Aorta (tissue), 5 donors: Measurements from ENCODE around the gene USP37. TPM values are rescaled to one million over a fixed set of nuclear protein-coding genes. Genes with fewer than 3 reads are reported as not detected.

Experiments
- ATAC-seq: fragments of 200-7000 bp; cut with Tn5 transposase; one replicate; pipeline ENCODE4 v1.9.1; 2022; ENCODE audit warnings: moderate library complexity; ENCODE audit not compliant: low FRiP score
- DNase-seq, 2 donors: peaks; one replicate each; pipeline ENCODE4 v3.0.0-alpha.2; 2020
- H3K27ac ChIP-seq, 2 donors: one replicate each; pipeline ENCODE4 v1.5.1; 2013; ENCODE audit warnings: low read length in 2 of 2, mild to moderate bottlenecking in 2 of 2, moderate library complexity in 2 of 2, control low read depth in 1 of 2, inconsistent platforms in 1 of 2, low read depth in 1 of 2
- H3K27me3 ChIP-seq, 2 donors: one replicate each; pipeline ENCODE4 v1.6.1; 2013; ENCODE audit warnings: control low read depth in 1 of 2, low read length in 1 of 2, mild to moderate bottlenecking in 1 of 2, moderate library complexity in 1 of 2; ENCODE audit not compliant: insufficient read depth in 2 of 2, control insufficient read depth in 1 of 2
- H3K36me3 ChIP-seq, 2 donors: one replicate each; pipeline ENCODE4 v1.6.1; 2013; ENCODE audit warnings: control low read depth in 1 of 2, low read length in 1 of 2, mild to moderate bottlenecking in 1 of 2; ENCODE audit not compliant: insufficient read depth in 2 of 2, control insufficient read depth in 1 of 2
- H3K4me1 ChIP-seq, 2 donors: one replicate each; pipeline ENCODE4 v1.6.1; 2013; ENCODE audit warnings: low read length in 2 of 2, control low read depth in 1 of 2, mild to moderate bottlenecking in 1 of 2, moderate library complexity in 1 of 2; ENCODE audit not compliant: insufficient read depth in 2 of 2, control insufficient read depth in 1 of 2
- H3K4me3 ChIP-seq, 2 donors: one replicate each; pipeline ENCODE4 v1.5.1; 2013; ENCODE audit warnings: low read length in 2 of 2, control low read depth in 1 of 2, mild to moderate bottlenecking in 1 of 2
- H3K9me3 ChIP-seq: one replicate; pipeline ENCODE4 v1.6.1; 2013; ENCODE audit warnings: mild to moderate bottlenecking, low read length; ENCODE audit not compliant: control insufficient read depth
- WGBS, 2 donors: extraction: QIAGEN DNeasy Blood & Tissue Kit; methylation state at CpG; one replicate each; pipeline ENCODE4 v1.1.7; 2013; 5-methylcytosine and 5-hydroxymethylcytosine counted together
- intact Hi-C, 2 donors: fragments of 100-400 bp; cut with DNase I; formaldehyde crosslinking; loops; one replicate each; pipeline versions ENCODE4 v1.14.2 to v1.15.0; 2022
- polyA plus RNA-seq, 2 donors: library from polyadenylated mRNA; stranded (reverse); fragments of 200-250 nt; gene quantifications; one replicate each; pipeline ENCODE4 v1.2.3, GENCODE V29; 2013
- total RNA-seq, 2 donors: library from RNA; stranded (reverse); fragmentation: NEBNext Ultra II Directional; extraction: Animal tissue kit (Norgen Biotek cat#: 25700); gene quantifications; one replicate each; pipeline ENCODE4 v1.2.1, GENCODE V29; 2021
- donor health status: healthy with polysubstance abuse.
- donor health status: Bipolar disorder and iron deficiency.
- donor health status: DM: no; HTN: no; CAD: no.
- donor health status: DM: no; HTN: no; CAD: no.
- donor health status: DM: yes; HTN: yes; CAD: no.

Gene USP37
- total and polyA plus RNA-seq, 4 donors, result 1.5 to 22.2 (median 7.8) TPM

GRCh38 chr2:218406949-218407618 is 161.1 kb downstream of the USP37 start:
- H3K27ac ChIP-seq, result peak overlapping the region in 1 of 2 donors; percentile 64

GRCh38 chr2:218406209-218406948 is 161.8 kb downstream of the USP37 start:
- Histone ChIP-seq H3K27me3 (no peaks in the 10 kb centered on the region), H3K36me3 (peaks cover 0 to 8% of the 10 kb centered on the region in 2 donors), H3K9me3 (no peaks in the 10 kb centered on the region), H3K4me3 (peak overlapping the region in 1 of 2 donors; percentile 16), H3K4me1 (no peaks in the 10 kb centered on the region), H3K27ac (peak overlapping the region in 1 of 2 donors; percentile 78)
- WGBS, 2 donors, result 0% methylated on average over 28 to 56 of the region's 56 CpGs
- ATAC-seq (peak; percentile 94), DNase-seq (peak; percentile 98 to 99)
- intact Hi-C loops, result loop anchor here (1.0 to 5.0 kb wide), 5 partner anchors 60 to 253 kb away; partner anchors contain the start of genes ARPC2 (in 1 of the 2), BCS1L (in 1 of the 2), CNOT9 (in 1 of the 2) and USP37 (in 1 of the 2)

More at GRCh38 chr2:218406949-218407618, 161.1 kb downstream of the USP37 start:
- ATAC-seq (peak; percentile 39), DNase-seq (peak; percentile 81 to 87)
- intact Hi-C loops, result loop anchor here (1.0 to 5.0 kb wide), 5 partner anchors 60 to 252 kb away; partner anchors contain the start of genes ARPC2 (in 1 of the 2), BCS1L (in 1 of the 2), CNOT9 (in 1 of the 2) and USP37 (in 1 of the 2)
- Histone ChIP-seq H3K36me3 (peaks cover 0 to 8% of the 10 kb centered on the region in 2 donors), H3K27me3 (no peaks in the 10 kb centered on the region), H3K4me1 (no peaks in the 10 kb centered on the region), H3K9me3 (no peaks in the 10 kb centered on the region), H3K4me3 (peak overlapping the region in 1 of 2 donors; percentile 16)
- 2% methylated on average over 13 of the region's 13 CpGs for WGBS, 2 donors

- DNase-seq (peak in 1 of 2 donors; percentile 67), ATAC-seq (peak; percentile 20)
- Histone ChIP-seq H3K4me3 (no peak overlapping the region), H3K27me3 (no peaks in the 10 kb centered on the region), H3K27ac (peak overlapping the region; percentile 3 to 78), H3K36me3 (peaks cover 0 to 8% of the 10 kb centered on the region in 2 donors), H3K4me1 (no peaks in the 10 kb centered on the region), H3K9me3 (no peaks in the 10 kb centered on the region)
- WGBS, 2 donors, result 3 to 6% methylated on average over 15 of the region's 15 CpGs
- intact Hi-C loops, result loop anchor here (1.0 to 5.0 kb wide), 5 partner anchors 61 to 254 kb away; partner anchors contain the start of genes ARPC2 (in 1 of the 2), BCS1L (in 1 of the 2), CNOT9 (in 1 of the 2) and USP37 (in 1 of the 2)
Measured at GRCh38 chr2:218405746-218406208, 162.4 kb downstream of the USP37 start.

- no peaks in the 10 kb centered on the region for H3K9me3 ChIP-seq
- peaks cover 0 to 8% of the 10 kb centered on the region in 2 donors for H3K36me3 ChIP-seq
- peak overlapping the region; percentile 3 to 78 for H3K27ac ChIP-seq
- 39 to 42% methylated on average over 8 of the region's 8 CpGs for WGBS, 2 donors
- no peak for ATAC-seq
- H3K4me1 ChIP-seq, result no peaks in the 10 kb centered on the region
- no peaks in the 10 kb centered on the region for H3K27me3 ChIP-seq
- intact Hi-C loops, result loop anchor here (5.0 kb wide), 2 partner anchors 62 to 188 kb away; partner anchors contain the start of gene ARPC2 (in 1 of the 2)
- no peak overlapping the region for H3K4me3 ChIP-seq
- DNase-seq, result no peak
Measured at GRCh38 chr2:218405086-218405745, 162.9 kb downstream of the USP37 start.

- H3K36me3 ChIP-seq, result peaks cover 0 to 8% of the 10 kb centered on the region in 2 donors
- H3K4me1 ChIP-seq, result no peaks in the 10 kb centered on the region
- no peak for ATAC-seq
- H3K4me3 ChIP-seq, result no peak overlapping the region
- DNase-seq, result no peak
- H3K27me3 ChIP-seq, result no peaks in the 10 kb centered on the region
- WGBS, 2 donors, result 58% methylated on average over 16 of the region's 16 CpGs
- intact Hi-C loops, result loop anchor here (5.0 kb wide), 2 partner anchors 63 to 187 kb away; partner anchors contain the start of gene ARPC2 (in 1 of the 2)
- H3K9me3 ChIP-seq, result no peaks in the 10 kb centered on the region
- no peak overlapping the region for H3K27ac ChIP-seq
Measured at GRCh38 chr2:218404351-218405085, 163.6 kb downstream of the USP37 start.

- intact Hi-C loops, result no loop called here
- 65 to 78% methylated on average over 7 of the region's 7 CpGs for WGBS, 2 donors
Measured at GRCh38 chr2:218403810-218404209, 164.3 kb downstream of the USP37 start.

GRCh38 chr2:218402911-218403411 is 165.2 kb downstream of the USP37 start:
- intact Hi-C loops, result no loop called here
- H3K27ac ChIP-seq, result no peak overlapping the region

More at GRCh38 chr2:218403810-218404209, 164.3 kb downstream of the USP37 start:
- Histone ChIP-seq H3K36me3 (peaks cover 0 to 8% of the 10 kb centered on the region in 2 donors), H3K27ac (no peak overlapping the region), H3K4me3 (no peak overlapping the region), H3K4me1 (no peaks in the 10 kb centered on the region), H3K27me3 (no peaks in the 10 kb centered on the region), H3K9me3 (no peaks in the 10 kb centered on the region)
- ATAC-seq (no peak), DNase-seq (no peak)

More at GRCh38 chr2:218402911-218403411, 165.2 kb downstream of the USP37 start:
- Histone ChIP-seq H3K4me1 (no peaks in the 10 kb centered on the region), H3K4me3 (no peak overlapping the region), H3K36me3 (peaks cover 0 to 8% of the 10 kb centered on the region in 2 donors), H3K27me3 (no peaks in the 10 kb centered on the region), H3K9me3 (no peaks in the 10 kb centered on the region)
- ATAC-seq (no peak), DNase-seq (no peak)
- whole genome bisulfite sequencing, 2 donors, result 79% methylated on average over 23 to 26 of the region's 26 CpGs
